Sciatic nerve (tissue), 2 donors: ENCODE measurements around the gene FBXL16. TPM values are rescaled to one million over a fixed set of nuclear protein-coding genes. Genes with fewer than 3 reads are reported as not detected.
"Not testable (repeated sequence)": the region's sequence is repeated elsewhere in the genome, so short reads cannot be mapped to it uniquely, and the experiment has no call there.

Experiments used
- ATAC-seq: fragments of 200-7000 bp; cut with Tn5 transposase; one replicate; pipeline ENCODE4 v1.9.1; 2020; ENCODE audit warnings: mild to moderate bottlenecking, moderate library complexity
- DNase-seq: peaks from one replicate; pipeline ENCODE4 v3.0.0-alpha.2; 2020; ENCODE audit warnings: low spot score
- intact Hi-C: fragments of 100-400 bp; cut with DNase I; formaldehyde crosslinking; loops from one replicate; pipeline ENCODE4 v1.14.2; 2022
- total RNA-seq: library from RNA; stranded (reverse); fragmentation: NEBNext Ultra II Directional; extraction: Animal tissue kit (Norgen Biotek cat#: 25700); gene quantifications from one replicate; pipeline ENCODE4 v1.2.1, GENCODE V29; 2021
- donor health status: DM: no; HTN: no; CAD: no.
- donor health status: DM: no; HTN: no; CAD: no.

FBXL16 gene
- total RNA-seq, 1 donor from 2014 or later = 6.5 TPM

DNA sequence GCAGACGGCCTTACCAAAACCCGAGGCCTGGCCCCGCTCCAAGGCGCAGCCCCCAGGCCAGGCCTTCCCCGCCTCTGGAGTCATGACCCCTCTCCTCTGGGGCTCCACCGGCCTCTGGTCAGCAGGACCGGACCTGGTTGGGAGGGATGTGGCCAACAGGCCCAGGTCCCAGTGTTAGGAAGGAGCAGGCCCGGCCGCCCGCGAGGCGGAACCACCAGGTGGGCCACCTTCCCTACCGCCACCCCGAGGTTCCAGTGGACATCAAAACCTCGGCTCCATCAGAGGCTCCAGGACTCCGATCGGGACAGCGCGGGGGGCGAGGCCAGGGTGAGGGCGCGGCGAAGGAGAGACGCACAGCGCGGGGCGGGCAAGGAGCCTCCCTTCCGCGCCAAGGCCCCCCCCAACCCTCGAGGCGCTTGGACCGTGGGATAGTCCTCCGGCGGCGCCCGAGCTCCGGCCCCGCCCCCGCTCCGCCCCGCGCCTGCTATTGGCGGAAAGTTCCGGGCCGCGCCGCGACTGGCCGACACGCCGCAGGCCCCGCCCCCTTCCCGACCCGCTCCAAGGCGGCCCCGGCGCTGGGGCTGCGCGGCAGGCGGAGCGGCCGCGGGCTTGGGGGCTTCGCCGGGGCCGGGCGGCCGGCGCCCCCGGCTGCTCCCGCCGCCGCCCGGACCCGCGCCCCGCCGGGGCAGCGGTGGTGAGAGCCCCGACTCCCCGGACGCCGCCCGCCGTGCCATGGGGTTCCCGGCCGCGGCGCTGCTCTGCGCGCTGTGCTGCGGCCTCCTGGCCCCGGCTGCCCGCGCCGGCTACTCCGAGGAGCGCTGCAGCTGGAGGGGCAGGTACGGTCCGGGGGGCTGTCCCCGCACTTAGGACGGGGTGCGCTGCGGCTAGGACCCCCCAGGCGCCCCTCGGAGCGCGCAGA lies 9.2 kb upstream of the FBXL16 start, which contains the start of gene METRN:
TSS of gene METRN (plus strand) at position 561 of the 919 bp plus-strand sequence. CDS start at position 733, 172 bp downstream.
- intact Hi-C loops = no loop called here
- DNase-seq (peak; percentile 96), ATAC-seq (peak; percentile 91)

- no peak for ATAC-seq
- no peak for DNase-seq
- intact Hi-C loops = no loop called here
Measured at GRCh38 chr16:714079-714478, 8.5 kb upstream of the FBXL16 start.

- intact Hi-C loops, ATAC-seq, DNase-seq: not testable (repeated sequence)
Measured at GRCh38 chr16:712740-713250, 7.2 kb upstream of the FBXL16 start.

DNA sequence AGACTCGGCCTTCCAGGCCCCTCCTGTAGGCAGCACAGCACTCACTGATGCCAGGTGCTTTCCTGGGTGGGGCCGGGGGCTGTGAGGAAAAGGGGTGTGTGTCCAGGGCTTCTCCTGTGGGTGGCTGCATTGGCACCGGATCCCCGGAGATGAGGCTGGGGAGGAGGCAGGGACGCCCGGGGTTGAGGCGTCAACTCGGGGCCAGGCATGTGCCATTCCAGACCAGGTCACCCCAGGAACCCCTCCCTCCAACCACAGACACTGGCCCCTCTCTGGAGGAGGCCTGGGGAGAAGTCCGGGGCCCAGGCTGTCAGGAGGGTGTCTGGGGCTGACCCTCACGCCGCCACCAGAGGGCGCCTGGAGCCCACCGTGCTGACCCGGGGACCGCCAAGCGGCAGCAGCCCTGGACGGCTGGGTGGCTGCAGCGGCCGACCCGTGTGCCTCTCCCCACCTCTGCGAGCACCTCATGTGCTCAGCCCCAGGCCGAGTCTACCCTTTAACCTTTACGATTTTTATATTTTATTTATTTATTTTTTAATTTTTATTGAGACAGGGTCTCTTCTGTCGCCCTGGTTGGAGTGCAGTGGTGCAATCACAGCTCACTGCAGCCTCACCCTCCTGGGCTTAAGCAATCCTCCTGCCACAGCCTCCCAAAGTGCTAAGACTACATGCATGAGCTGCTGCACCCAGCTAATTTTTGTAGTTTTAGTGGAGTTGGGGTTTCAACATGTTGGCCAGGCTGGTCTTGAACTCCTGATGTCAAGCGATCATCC lies 6.1 kb upstream of the FBXL16 start:
- ATAC-seq (peak; percentile 67), DNase-seq (peak; percentile 90)
- intact Hi-C loops = loop anchor here (2.0 kb wide), 1 partner anchor 73 kb away; no protein-coding TSS in a partner anchor

DNA sequence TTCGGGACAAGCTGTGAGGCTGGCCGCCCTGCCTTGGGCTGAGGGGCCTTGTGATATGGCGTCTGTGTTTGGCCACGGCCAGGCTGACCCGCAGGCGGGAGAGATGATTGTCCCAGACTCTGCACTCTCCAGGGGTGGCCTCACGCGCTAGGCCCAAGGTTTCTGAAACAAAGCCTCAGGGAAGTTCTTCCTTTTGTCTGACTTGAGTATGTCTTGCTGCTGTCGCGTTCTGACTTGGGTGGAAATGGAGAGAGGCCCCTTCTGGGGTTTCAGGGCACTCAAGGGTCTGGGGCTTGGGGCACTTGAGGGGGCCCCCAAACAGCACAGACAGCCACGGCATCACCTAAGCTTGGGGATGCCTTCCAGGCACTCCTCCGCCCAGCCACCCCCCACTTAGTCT lies 5.5 kb upstream of the FBXL16 start:
- ATAC-seq = no peak
- intact Hi-C loops = loop anchor here (2.0 kb wide), 1 partner anchor 74 kb away; no protein-coding TSS in a partner anchor
- no peak for DNase-seq

DNA sequence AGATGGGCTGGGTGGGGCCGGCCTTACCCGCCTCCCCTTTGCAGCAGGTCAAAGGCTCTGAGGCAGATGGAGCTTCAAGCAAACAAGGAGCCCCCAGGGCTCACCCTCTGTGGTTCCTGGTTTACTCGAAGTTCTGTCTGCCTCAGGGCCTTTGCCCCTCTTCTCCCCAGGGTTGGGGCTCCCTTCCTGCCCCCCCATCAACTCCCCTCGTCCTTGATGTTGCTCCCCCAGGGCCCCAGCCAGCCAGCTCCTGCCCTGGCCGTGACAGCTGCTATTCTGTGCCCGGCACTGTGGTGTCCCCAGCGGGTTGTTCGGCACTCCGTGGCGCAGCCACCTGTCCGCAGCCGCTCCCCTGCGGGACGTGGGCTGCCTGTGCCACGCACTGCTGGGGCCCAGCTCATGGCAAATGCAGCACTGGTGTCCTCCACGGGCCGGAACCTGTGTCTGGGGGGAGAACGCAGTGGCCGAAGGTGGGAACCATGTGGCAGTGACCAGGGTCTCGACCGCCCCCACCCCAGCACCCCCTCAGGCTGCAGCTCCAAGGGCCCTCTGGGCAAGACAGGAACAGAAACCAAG lies 5.0 kb upstream of the FBXL16 start:
- DNase-seq (no peak), ATAC-seq (no peak)
- intact Hi-C loops = loop anchor here (2.0 kb wide), 1 partner anchor 74 kb away; no protein-coding TSS in a partner anchor

DNA sequence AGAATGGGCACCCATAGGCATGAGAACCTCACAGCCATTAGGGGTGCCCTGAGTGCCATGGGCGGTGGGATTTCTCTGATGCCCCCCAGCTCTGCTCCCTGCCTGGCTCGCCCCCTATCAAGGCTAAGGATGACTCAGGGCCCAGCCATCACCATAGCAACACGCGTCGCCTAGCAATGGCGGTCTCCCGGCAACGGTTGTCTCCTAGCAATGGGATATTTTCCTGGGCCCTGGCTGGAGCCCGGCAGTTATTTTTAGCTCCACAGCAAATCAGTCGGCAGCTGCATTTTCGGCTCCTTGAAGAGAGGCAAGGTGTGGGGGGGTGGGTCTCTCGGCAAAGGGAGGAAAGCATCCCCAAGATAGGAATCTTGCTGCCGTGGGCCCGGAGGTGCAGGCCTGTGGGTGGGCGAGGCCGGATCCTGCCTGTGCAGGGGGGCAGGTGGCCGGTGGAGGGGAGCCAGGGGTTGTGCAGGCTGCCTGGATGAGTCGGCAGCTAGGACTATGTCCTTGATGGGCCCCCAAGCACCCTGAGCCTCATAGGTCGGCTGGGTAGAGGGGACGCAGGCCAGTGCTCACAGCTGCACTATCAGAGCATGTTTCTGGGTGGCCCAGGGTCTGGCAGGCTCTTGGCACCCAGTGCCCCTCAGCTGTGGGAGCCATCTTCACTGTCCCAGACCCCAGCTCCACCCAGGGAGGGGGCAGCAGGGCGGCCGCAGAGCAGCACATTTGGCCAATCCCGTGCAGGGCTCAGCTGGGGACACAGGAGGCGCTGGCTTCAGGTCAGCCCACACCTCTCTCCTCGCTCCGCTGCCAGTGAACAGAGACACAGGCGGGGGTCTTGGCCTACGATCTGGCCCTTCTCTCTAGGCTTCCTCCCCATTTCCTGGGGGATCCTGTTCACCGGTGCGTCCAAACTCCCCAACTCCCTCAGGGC lies 4.2 kb upstream of the FBXL16 start:
- no peak for DNase-seq
- intact Hi-C loops = loop anchor here (2.0 to 5.0 kb wide), 2 partner anchors 37 to 75 kb away; no protein-coding TSS in a partner anchor
- ATAC-seq = no peak

GRCh38 chr16:708959-709358 lies 3.4 kb upstream of the FBXL16 start:
- no peak for ATAC-seq

DNA sequence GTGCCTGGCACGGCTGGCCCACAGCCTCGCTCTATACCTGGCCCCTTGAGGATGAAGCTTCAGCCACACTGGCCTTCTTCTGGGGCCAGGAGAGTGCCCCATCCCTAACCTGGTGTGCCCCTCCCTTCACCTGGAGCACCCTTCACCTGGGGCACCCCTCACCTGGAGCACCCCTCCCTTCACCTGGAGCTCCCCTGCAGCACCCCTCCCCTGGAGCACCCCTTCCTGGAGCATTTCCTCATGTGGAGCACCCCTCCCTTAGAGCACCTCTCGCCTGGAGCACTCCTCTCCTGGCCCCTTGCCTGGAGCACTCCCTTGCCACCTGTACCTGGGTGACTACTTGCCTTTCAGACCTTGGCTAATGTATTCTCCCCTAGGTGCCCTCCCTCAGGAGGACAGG lies 2.4 kb upstream of the FBXL16 start:
- intact Hi-C loops = loop anchor here (5.0 kb wide), 1 partner anchor 39 kb away; no protein-coding TSS in a partner anchor
- DNase-seq (no peak), ATAC-seq (no peak)

More at GRCh38 chr16:708959-709358, 3.4 kb upstream of the FBXL16 start:
- no peak for DNase-seq
- intact Hi-C loops = loop anchor here (5.0 kb wide), 1 partner anchor 38 kb away; no protein-coding TSS in a partner anchor

- DNase-seq = no peak
- intact Hi-C loops = loop anchor here (5.0 kb wide), 1 partner anchor 40 kb away; no protein-coding TSS in a partner anchor
- ATAC-seq = peak; percentile 9
Measured at GRCh38 chr16:707062-707538, 1.5 kb upstream of the FBXL16 start.

DNA sequence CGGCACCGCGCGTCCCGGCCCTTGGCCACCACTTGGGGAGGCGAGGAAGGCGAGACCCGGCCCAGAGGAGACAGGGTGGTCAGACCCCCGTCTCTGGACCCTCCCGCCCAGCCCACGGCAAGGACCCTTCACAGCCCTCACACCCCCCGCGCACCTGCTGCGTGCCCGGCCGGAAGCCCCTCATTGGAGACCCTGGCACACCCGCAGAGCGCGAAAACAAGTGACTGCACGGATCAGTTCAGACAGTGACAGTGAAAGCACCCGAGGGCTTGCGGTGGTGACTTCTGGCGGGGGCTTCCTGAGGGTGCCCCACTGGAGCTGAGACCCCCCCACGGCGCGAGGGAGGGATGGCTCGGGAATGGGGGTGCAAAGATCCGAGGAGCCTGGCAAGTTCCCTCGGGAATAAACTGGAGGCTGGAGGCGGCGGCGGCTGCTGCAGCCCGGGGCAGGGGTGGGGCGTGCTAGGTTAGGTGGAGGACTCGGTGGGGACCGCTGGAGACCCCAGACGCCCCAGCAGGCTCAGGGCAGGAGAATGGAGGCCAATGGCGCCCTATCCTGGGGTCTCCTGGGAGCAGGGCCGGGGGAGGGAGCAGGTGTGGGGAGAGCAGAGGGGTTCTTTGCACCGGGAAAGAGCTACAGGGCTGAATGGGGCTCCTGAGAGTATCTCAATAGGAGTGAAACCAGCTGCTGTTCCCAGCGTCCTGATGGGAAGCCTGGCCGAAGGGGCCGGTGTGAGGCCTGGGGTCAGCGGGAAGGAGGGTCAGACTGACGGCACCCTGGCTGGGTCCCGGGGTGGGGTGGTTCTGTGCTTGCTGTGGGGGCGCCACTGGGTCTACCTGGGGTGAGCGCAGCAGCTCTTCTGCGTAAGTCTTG lies 824 bp upstream of the FBXL16 start:
- DNase-seq (no peak), ATAC-seq (no peak)
- intact Hi-C loops = loop anchor here (5.0 kb wide), 1 partner anchor 41 kb away; no protein-coding TSS in a partner anchor

DNA sequence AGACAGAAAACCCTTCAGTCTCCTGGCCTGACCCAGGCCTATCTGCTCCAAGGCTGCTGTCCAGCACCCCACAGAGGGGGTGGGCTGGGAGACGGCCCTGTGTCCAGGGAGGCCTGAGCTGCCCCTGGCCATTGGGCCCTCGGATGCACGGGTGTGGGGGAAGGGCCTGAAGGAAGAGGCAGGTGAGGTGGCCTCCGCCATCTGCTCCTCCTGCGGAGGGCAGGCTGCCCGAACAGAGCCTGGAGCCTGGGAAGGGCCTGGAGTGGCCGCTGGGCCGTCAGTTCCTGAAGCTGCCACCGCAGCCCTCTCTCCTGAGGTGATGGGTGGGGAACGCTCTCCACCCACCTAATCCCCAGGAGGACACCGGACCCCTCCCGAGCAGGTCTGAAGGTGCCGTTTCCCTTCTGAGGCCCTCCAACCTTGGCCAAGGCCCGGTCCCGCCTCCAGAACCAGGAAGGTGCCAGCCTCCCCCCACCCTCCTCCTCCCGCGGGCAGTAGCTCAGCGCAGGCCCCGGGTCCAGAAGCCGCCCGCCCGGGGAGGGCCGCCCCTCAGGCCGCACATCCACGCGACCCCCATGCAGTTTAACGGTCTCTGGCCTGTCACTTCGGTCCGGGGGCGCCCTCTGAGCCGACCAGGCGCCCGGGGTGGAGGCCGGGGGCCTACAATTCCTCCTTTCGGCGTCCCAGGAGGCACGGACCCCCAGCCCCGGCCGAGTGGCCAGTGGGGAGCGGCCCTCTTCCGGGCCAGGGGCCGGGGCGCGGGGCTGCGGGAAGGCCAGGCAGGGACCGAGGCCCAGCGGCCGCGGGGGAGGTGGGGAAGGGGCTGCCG lies 835 bp downstream of the FBXL16 start:
- intact Hi-C loops = loop anchor here (5.0 kb wide), 1 partner anchor 43 kb away; no protein-coding TSS in a partner anchor
- ATAC-seq = no peak
- no peak for DNase-seq

DNA sequence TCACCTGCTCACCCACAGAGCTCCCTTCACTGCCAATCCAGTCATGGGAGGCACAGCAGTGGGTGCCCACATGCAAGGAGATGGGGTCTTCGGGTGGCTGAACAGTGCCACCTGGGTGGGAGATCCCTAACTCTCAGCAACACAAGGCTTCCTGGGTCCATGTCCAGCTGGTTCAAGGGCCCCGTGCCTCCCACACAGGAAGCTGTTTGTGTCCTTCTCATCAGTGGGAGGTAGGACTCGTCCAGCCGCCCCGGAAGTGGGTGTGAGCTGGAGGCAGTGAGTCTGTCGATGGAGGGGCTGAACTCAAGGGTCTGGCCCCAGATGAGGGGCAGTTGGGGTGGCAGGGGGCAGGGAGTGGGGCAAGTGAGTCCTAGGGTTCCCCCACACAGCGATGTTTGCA lies 1.6 kb downstream of the FBXL16 start:
- ATAC-seq = no peak
- intact Hi-C loops = no loop called here
- DNase-seq = no peak

- DNase-seq = no peak
- intact Hi-C loops = no loop called here
Measured at GRCh38 chr16:703406-703805, 2.2 kb downstream of the FBXL16 start.

DNA sequence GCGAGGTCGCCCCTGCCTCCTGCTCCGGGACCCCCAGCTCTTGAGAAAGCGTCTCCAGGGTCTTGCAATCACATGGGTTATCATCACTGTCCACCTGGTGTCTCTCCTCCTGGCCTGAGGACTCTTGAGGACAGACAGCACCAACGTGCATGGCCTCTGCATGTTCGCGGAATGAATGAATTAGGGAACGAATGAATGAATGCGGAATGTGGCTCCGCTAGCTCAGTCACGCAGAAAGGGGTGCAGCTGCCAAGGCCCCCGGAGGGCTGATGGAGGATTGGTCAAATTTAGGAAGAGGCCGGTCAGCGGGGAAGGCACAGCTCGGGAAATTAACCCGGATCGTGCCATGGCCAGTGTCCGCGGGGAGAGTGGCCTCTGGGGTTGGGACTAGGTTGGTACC lies 3.3 kb downstream of the FBXL16 start:
- intact Hi-C loops = no loop called here
- no peak for DNase-seq
- ATAC-seq = no peak

More at GRCh38 chr16:703406-703805, 2.2 kb downstream of the FBXL16 start:
- ATAC-seq = no peak
